KMS-11 (cell line): ENCODE data around the gene CORO6.
"Not testable (repeated sequence)": the region's sequence is repeated elsewhere in the genome, so short reads cannot be mapped to it uniquely, and the experiment has no call there.

Experiments
- H2AFZ ChIP-seq: fragments of 200-600 bp; sonication (generic); 2 replicates; pipeline ENCODE4 v1.6.1; 2016; ENCODE audit warnings: antibody characterized with exemption, mixed run types, low read depth
- H3K27ac ChIP-seq: fragments of 200-600 bp; sonication (generic); 2 replicates; pipeline ENCODE4 v1.6.1; 2016; ENCODE audit warnings: mild to moderate bottlenecking, mixed run types
- H3K27me3 ChIP-seq: fragments of 200-600 bp; sonication (generic); 2 replicates; pipeline ENCODE4 v1.6.1; 2017; ENCODE audit warnings: mild to moderate bottlenecking, low read depth, mixed run types, moderate library complexity; ENCODE audit not compliant: insufficient read depth
- H3K36me3 ChIP-seq: fragments of 200-600 bp; sonication (generic); 2 replicates; pipeline ENCODE4 v1.6.1; 2017; ENCODE audit warnings: mild to moderate bottlenecking, mixed run types; ENCODE audit not compliant: insufficient read depth
- H3K4me1 ChIP-seq: fragments of 200-600 bp; sonication (generic); 2 replicates; pipeline ENCODE4 v1.6.1; 2016; ENCODE audit warnings: mild to moderate bottlenecking, low read depth, mixed run types; ENCODE audit not compliant: poor library complexity, severe bottlenecking
- H3K4me2 ChIP-seq: fragments of 200-600 bp; sonication (generic); 2 replicates; pipeline ENCODE4 v1.7.0; 2016; ENCODE audit warnings: mild to moderate bottlenecking, mixed run types
- H3K4me3 ChIP-seq: fragments of 200-600 bp; sonication (generic); IDR thresholded peaks from 2 replicates; pipeline ENCODE4 v1.6.1; 2017; ENCODE audit warnings: low read depth, low read length, mixed read lengths; ENCODE audit not compliant: insufficient read depth
- H3K79me2 ChIP-seq: fragments of 200-600 bp; sonication (generic); 2 replicates; pipeline ENCODE4 v1.6.1; 2016; ENCODE audit warnings: low read depth, mixed run types; ENCODE audit not compliant: insufficient read depth
- H3K9ac ChIP-seq: fragments of 200-600 bp; sonication (generic); 2 replicates; pipeline ENCODE4 v1.6.1; 2016; ENCODE audit warnings: mild to moderate bottlenecking, mixed run types
- H4K20me1 ChIP-seq: fragments of 200-600 bp; sonication (generic); 2 replicates; pipeline ENCODE4 v1.6.1; 2016; ENCODE audit warnings: mild to moderate bottlenecking, mixed run types; ENCODE audit not compliant: insufficient read depth
- TF ChIP-seq, protein P1 (sequence below): fragments of 200-600 bp; sonication (generic); conservative IDR thresholded peaks from 2 replicates; pipeline ENCODE4 v1.6.1; 2017; ENCODE audit warnings: low read depth, mild to moderate bottlenecking, antibody characterized with exemption, low read length, moderate library complexity, mixed read lengths

CORO6 gene

GRCh38 chr17:29659155-29659554 is 36.4 kb upstream of the CORO6 start:
- H3K79me2 ChIP-seq, result no peaks in the 10 kb centered on the region
- peaks cover 9% of the 10 kb centered on the region for H3K4me1 ChIP-seq
- TF ChIP-seq, protein P1, sequence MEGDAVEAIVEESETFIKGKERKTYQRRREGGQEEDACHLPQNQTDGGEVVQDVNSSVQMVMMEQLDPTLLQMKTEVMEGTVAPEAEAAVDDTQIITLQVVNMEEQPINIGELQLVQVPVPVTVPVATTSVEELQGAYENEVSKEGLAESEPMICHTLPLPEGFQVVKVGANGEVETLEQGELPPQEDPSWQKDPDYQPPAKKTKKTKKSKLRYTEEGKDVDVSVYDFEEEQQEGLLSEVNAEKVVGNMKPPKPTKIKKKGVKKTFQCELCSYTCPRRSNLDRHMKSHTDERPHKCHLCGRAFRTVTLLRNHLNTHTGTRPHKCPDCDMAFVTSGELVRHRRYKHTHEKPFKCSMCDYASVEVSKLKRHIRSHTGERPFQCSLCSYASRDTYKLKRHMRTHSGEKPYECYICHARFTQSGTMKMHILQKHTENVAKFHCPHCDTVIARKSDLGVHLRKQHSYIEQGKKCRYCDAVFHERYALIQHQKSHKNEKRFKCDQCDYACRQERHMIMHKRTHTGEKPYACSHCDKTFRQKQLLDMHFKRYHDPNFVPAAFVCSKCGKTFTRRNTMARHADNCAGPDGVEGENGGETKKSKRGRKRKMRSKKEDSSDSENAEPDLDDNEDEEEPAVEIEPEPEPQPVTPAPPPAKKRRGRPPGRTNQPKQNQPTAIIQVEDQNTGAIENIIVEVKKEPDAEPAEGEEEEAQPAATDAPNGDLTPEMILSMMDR, result no peak
- no peaks in the 10 kb centered on the region for H4K20me1 ChIP-seq
- no peak overlapping the region for H3K27ac ChIP-seq
- no peaks in the 10 kb centered on the region for H3K27me3 ChIP-seq
- no peak overlapping the region for H3K4me2 ChIP-seq
- H3K4me3 ChIP-seq, result no peak overlapping the region
- no peaks in the 10 kb centered on the region for H3K36me3 ChIP-seq
- no peak overlapping the region for H3K9ac ChIP-seq
- no peak overlapping the region for H2AFZ ChIP-seq

- Histone ChIP-seq H3K4me3 (no peak overlapping the region), H3K4me1 (peaks cover 9% of the 10 kb centered on the region), H3K79me2 (no peaks in the 10 kb centered on the region), H3K9ac (no peak overlapping the region), H3K36me3 (no peaks in the 10 kb centered on the region), H4K20me1 (no peaks in the 10 kb centered on the region), H2AFZ (no peak overlapping the region), H3K27me3 (no peaks in the 10 kb centered on the region), H3K4me2 (no peak overlapping the region), H3K27ac (no peak overlapping the region)
- TF ChIP-seq, protein P1, result no peak
Measured at GRCh38 chr17:29655323-29655722, 32.6 kb upstream of the CORO6 start.

DNA sequence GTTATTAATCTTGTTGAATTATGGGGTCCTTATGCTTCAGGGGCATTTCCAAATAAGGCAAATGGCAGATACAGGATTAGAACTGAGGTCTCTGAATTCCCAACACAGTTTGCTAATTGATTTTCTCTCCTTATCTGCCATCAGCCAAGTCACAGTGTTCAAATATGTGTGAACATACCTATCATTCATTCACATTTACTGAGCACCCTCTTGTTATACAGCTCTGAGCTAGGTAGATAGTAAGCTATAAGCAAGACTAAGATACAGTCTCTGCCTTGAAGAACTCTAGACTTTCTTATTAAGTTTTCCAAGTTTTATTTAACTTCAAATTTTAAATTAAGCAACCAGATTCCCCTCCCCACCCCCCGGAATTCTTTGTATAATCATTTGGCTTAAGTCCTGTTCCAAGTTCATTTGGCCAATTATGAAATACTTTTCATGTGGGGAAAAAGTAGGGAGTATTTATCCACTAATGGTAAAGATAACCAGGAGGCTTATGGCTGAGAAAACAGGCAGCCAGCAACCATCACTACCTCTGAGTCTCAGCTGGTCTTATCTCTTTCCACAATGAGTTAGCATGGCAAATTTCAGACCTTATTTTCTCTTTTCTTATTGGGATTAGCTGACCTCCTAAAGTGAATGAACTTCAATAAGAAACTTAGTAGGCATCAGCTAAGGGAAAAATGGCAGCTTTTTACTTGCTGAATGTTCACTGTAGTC is 31.4 kb upstream of the CORO6 start:
- no peak overlapping the region for H2AFZ ChIP-seq
- H3K36me3 ChIP-seq, result no peaks in the 10 kb centered on the region
- H3K79me2 ChIP-seq, result no peaks in the 10 kb centered on the region
- no peaks in the 10 kb centered on the region for H4K20me1 ChIP-seq
- TF ChIP-seq, protein P1, result no peak
- no peak overlapping the region for H3K27ac ChIP-seq
- H3K27me3 ChIP-seq, result no peaks in the 10 kb centered on the region
- H3K9ac ChIP-seq, result no peak overlapping the region
- H3K4me2 ChIP-seq, result no peak overlapping the region
- no peak overlapping the region for H3K4me3 ChIP-seq
- H3K4me1 ChIP-seq, result peaks cover 4% of the 10 kb centered on the region

DNA sequence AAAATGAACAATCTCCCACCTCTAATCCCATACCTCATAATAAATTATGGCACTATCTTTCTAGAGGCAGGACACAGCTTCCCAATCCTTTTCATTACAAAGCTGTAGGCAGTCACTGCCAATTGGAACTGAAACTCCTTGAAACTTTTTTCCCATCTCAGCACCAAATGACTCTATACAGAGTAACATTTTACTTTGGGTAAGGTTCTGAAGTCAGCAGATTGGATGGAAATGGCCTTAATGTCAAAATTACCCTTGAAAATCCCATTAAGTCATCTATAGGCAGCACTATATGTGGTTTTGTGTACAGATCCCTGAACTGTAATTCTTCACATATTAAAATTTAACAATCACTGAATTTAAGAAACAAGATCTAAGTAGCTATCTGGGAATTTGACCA is 30.3 kb upstream of the CORO6 start:
- no peaks in the 10 kb centered on the region for H3K36me3 ChIP-seq
- no peaks in the 10 kb centered on the region for H4K20me1 ChIP-seq
- no peak overlapping the region for H3K4me3 ChIP-seq
- H3K27me3 ChIP-seq, result no peaks in the 10 kb centered on the region
- H3K4me2 ChIP-seq, result no peak overlapping the region
- no peak overlapping the region for H3K9ac ChIP-seq
- TF ChIP-seq, protein P1, result no peak
- H3K79me2 ChIP-seq, result no peaks in the 10 kb centered on the region
- H3K27ac ChIP-seq, result no peak overlapping the region
- H2AFZ ChIP-seq, result no peak overlapping the region
- H3K4me1 ChIP-seq, result no peaks in the 10 kb centered on the region

DNA sequence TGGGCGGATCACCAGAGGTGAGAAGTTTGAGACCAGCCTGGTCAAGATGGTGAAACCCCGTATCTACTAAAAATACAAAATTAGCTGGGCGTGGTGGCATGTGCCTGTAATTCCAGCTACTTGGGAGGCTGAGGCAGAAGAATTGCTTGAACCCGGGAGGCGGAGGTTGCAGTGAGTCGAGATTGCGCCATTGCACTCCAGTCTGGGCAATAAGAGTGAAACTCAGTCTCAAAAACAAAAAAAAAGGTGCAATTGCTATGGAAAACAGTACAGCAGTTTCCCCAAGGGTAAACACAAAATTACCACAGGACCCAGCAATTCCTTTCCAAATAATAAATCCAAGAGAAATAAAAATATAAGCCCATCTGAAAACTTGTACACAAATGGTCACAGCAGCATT is 29.2 kb upstream of the CORO6 start:
- not testable (repeated sequence) for H3K4me1 ChIP-seq, H4K20me1 ChIP-seq, H3K36me3 ChIP-seq, H3K79me2 ChIP-seq, H3K27me3 ChIP-seq, H3K9ac ChIP-seq, H3K27ac ChIP-seq, H3K4me2 ChIP-seq, H3K4me3 ChIP-seq, H2AFZ ChIP-seq
